Right lobe of liver (tissue), 6 donors: Measurements from ENCODE around the gene KATNAL1. TPM values are rescaled to one million over a fixed set of nuclear protein-coding genes. Genes with fewer than 3 reads are reported as not detected.
"Not testable (repeated sequence)": the region's sequence is repeated elsewhere in the genome, so short reads cannot be mapped to it uniquely, and the experiment has no call there.

Experiments used
- ATAC-seq, 4 donors: fragments of 200-7000 bp; cut with Tn5 transposase; one replicate each; pipeline ENCODE4 v1.9.1; 2020; ENCODE audit warnings: mild to moderate bottlenecking in 4 of 4, moderate library complexity in 4 of 4
- DNase-seq, 3 donors: peaks; one replicate each; pipeline ENCODE4 v3.0.0-alpha.2; 2020
- H3K27ac ChIP-seq, 3 donors: fragments of 200-600 bp; one replicate each; pipeline ENCODE4 v1.8.0; 2022
- H3K27me3 ChIP-seq, 2 donors: fragments of 200-600 bp; one replicate each; pipeline ENCODE4 v1.8.0; 2022
- H3K36me3 ChIP-seq, 4 donors: fragments of 200-600 bp; sonication (generic) in 1 of 4; one replicate each; pipeline versions ENCODE4 v1.5.1 to v1.8.0; 2017 to 2022; ENCODE audit warnings: control low read depth in 1 of 4
- H3K4me1 ChIP-seq, 4 donors: fragments of 200-600 bp; sonication (generic) in 1 of 4; one replicate each; pipeline versions ENCODE4 v1.5.1 to v1.8.0; 2017 to 2022; ENCODE audit warnings: control low read depth in 1 of 4
- H3K4me3 ChIP-seq, 3 donors: fragments of 200-600 bp; one replicate each; pipeline ENCODE4 v1.8.0; 2022
- H3K9me3 ChIP-seq, 4 donors: fragments of 200-600 bp; sonication (generic) in 1 of 4; one replicate each; pipeline versions ENCODE4 v1.5.1 to v1.8.0; 2017 to 2022; ENCODE audit warnings: control low read depth in 1 of 4
- CTCF ChIP-seq, 4 donors: fragments of 200-600 bp in 3 of 4; fragments of 450-650 bp in 1 of 4; IDR thresholded peaks; one replicate each; pipeline versions ENCODE4 v1.5.1 to v1.8.0; 2016 to 2022; ENCODE audit warnings: antibody characterized with exemption in 4 of 4, mild to moderate bottlenecking in 2 of 4
- POLR2A ChIP-seq: fragments of 450-650 bp; IDR thresholded peaks from one replicate; pipeline ENCODE4 v1.6.1; 2017; ENCODE audit warnings: antibody characterized with exemption, mild to moderate bottlenecking
- WGBS: methylation state at CpG from one replicate; pipeline ENCODE4 v1.1.6; 2018; ENCODE audit warnings: low coverage, low lambda C conversion rate; ENCODE audit not compliant: insufficient coverage; ENCODE audit errors: missing lambda C conversion rate; 5-methylcytosine and 5-hydroxymethylcytosine counted together
- intact Hi-C, 2 donors: fragments of 100-400 bp; cut with DNase I; formaldehyde crosslinking; loops; one replicate each; pipeline versions ENCODE4 v1.11.2 to v1.14.1; 2022
- total RNA-seq, 6 experiments: library from RNA; depleted of rRNA in 2 of 6; stranded (reverse); fragments of >200 nt in 2 of 6; fragmentation: NEBNext Ultra II Directional in 3 of 6; extraction: Animal tissue kit (Norgen Biotek cat#: 25700) in 3 of 6; gene quantifications; one replicate each; pipeline versions ENCODE4 v1.1.0 to v1.2.4, GENCODE V29; 2016 to 2023
- donor health status: DM: no; HTN: yes; CAD: no.
- donor health status: DM: no; HTN: no; CAD: no.
- donor health status: DM: no; HTN: no; CAD: no.
- donor health status: DM: no; HTN: yes; CAD: no.
- donor health status: DM: no; HTN: yes; CAD: no.

KATNAL1 gene
- total RNA-seq, 6 experiments from 2014 or later: 6.3 to 10.0 (median 9.3) TPM

- DNase-seq: no peak
These were observed 132.2 kb downstream of the KATNAL1 start for GRCh38 chr13:30175166-30175565.

GRCh38 chr13:30174250-30174649, 133.1 kb downstream of the KATNAL1 start:
- H3K27me3 ChIP-seq, intact Hi-C loops, DNase-seq, ATAC-seq, H3K4me1 ChIP-seq, H3K9me3 ChIP-seq, H3K27ac ChIP-seq, H3K36me3 ChIP-seq, H3K4me3 ChIP-seq: not testable (repeated sequence)
- WGBS: 35% methylated on average over 4 of the region's 6 CpGs

More at GRCh38 chr13:30175166-30175565, 132.2 kb downstream of the KATNAL1 start:
- no peak for ATAC-seq
- H3K27me3 ChIP-seq: no peaks in the 10 kb centered on the region
- H3K36me3 ChIP-seq: no peaks in the 10 kb centered on the region
- no peak overlapping the region for H3K4me3 ChIP-seq
- WGBS: 83% methylated on average over 4 of the region's 5 CpGs
- no peak for TF ChIP-seq CTCF (IDR thresholded peaks at IDR 0.05)
- TF ChIP-seq POLR2A: no peak
- intact Hi-C loops: no loop called here
- H3K9me3 ChIP-seq: no peaks in the 10 kb centered on the region
- no peaks in the 10 kb centered on the region for H3K4me1 ChIP-seq
- H3K27ac ChIP-seq: no peak overlapping the region

GRCh38 chr13:30173303-30173610, 134.1 kb downstream of the KATNAL1 start:
- TF ChIP-seq CTCF (IDR thresholded peaks at IDR 0.05) (no peak), POLR2A (no peak)
- WGBS: 46% methylated on average over 4 of the region's 5 CpGs
- ATAC-seq (no peak), DNase-seq (no peak)
- Histone ChIP-seq H3K9me3 (no peaks in the 10 kb centered on the region), H3K4me3 (no peak overlapping the region), H3K4me1 (no peaks in the 10 kb centered on the region), H3K27me3 (no peaks in the 10 kb centered on the region), H3K27ac (no peak overlapping the region), H3K36me3 (no peaks in the 10 kb centered on the region)
- intact Hi-C loops: no loop called here

- H3K36me3 ChIP-seq: no peaks in the 10 kb centered on the region
- no peaks in the 10 kb centered on the region for H3K4me1 ChIP-seq
- no peak overlapping the region for H3K4me3 ChIP-seq
- TF ChIP-seq CTCF (IDR thresholded peaks at IDR 0.05): no peak
- TF ChIP-seq POLR2A: no peak
- ATAC-seq (no peak), DNase-seq (no peak)
- no peak overlapping the region for H3K27ac ChIP-seq
- H3K9me3 ChIP-seq: no peaks in the 10 kb centered on the region
- 69% methylated on average over 13 of the region's 15 CpGs for WGBS
- no peaks in the 10 kb centered on the region for H3K27me3 ChIP-seq
- intact Hi-C loops: no loop called here
These were observed 134.6 kb downstream of the KATNAL1 start for GRCh38 chr13:30172593-30173302.

- intact Hi-C loops: no loop called here
- 74% methylated on average over 9 of the region's 9 CpGs for WGBS
- H3K27me3 ChIP-seq: no peaks in the 10 kb centered on the region
- H3K36me3 ChIP-seq: no peaks in the 10 kb centered on the region
- H3K4me3 ChIP-seq: no peak overlapping the region
- no peak overlapping the region for H3K27ac ChIP-seq
- no peak for TF ChIP-seq CTCF (IDR thresholded peaks at IDR 0.05)
- TF ChIP-seq POLR2A: no peak
- ATAC-seq (no peak), DNase-seq (no peak)
- H3K4me1 ChIP-seq: no peaks in the 10 kb centered on the region
- no peaks in the 10 kb centered on the region for H3K9me3 ChIP-seq
These were observed 136.8 kb downstream of the KATNAL1 start for GRCh38 chr13:30170569-30170968.
